ENCODE results near the gene PSME3.
A peak's percentile ranks its signal among the peaks of the same experiment; 100 is the strongest.

PSME3 gene

GRCh38 chr17:42832934-42833766, at the start of gene PSME3:
PSME3 (plus strand) TSS chr17:42833397; CDS start chr17:42833632, 235 bp downstream.
- Histone ChIP-seq H3K4me3 (ENCODE audit: low read depth in 1 of 2, low read length in 2 of 2) (peak within 1 kb of the TSS; percentile 82 to 94), H3K27ac (ENCODE audit: low read depth, low read length) (peak within 1 kb of the TSS; percentile 96), H3K9me3 (ENCODE audit: low read length) (no peaks in the 10 kb centered on the region), H3K4me1 (ENCODE audit: insufficient read depth, low read length) (peaks cover 17% of the 10 kb centered on the region), H3K9ac (ENCODE audit: low read length) (peak within 1 kb of the TSS; percentile 72), H3K36me3 (ENCODE audit: insufficient read depth, low read length) (peaks cover 19% of the 10 kb centered on the region), H3K27me3 (ENCODE audit: control insufficient read depth in 1 of 2, insufficient read depth in 2 of 2, low read length in 2 of 2) (no peaks in the 10 kb centered on the region)

GRCh38 chr17:42783791-42784138, 49.4 kb upstream of the PSME3 start:
- Histone ChIP-seq H3K9ac (ENCODE audit: low read length) (no peak overlapping the region), H3K4me3 (ENCODE audit: low read depth in 1 of 2, low read length in 2 of 2) (no peak overlapping the region), H3K36me3 (ENCODE audit: insufficient read depth, low read length) (peaks cover 9% of the 10 kb centered on the region), H3K4me1 (ENCODE audit: insufficient read depth, low read length) (peaks cover 10% of the 10 kb centered on the region), H3K27ac (ENCODE audit: low read depth, low read length) (no peak overlapping the region), H3K27me3 (ENCODE audit: control insufficient read depth in 1 of 2, insufficient read depth in 2 of 2, low read length in 2 of 2) (peaks cover 66 to 81% of the 10 kb centered on the region in 2 donors), H3K9me3 (ENCODE audit: low read length) (no peaks in the 10 kb centered on the region)

GRCh38 chr17:42784409-42784808, 48.8 kb upstream of the PSME3 start:
- H3K4me3 ChIP-seq (ENCODE audit: low read depth in 1 of 2, low read length in 2 of 2) = no peak overlapping the region
- no peak overlapping the region for H3K9ac ChIP-seq (ENCODE audit: low read length)
- H3K36me3 ChIP-seq (ENCODE audit: insufficient read depth, low read length) = peaks cover 4% of the 10 kb centered on the region
- H3K27ac ChIP-seq (ENCODE audit: low read depth, low read length) = no peak overlapping the region
- peaks cover 66 to 81% of the 10 kb centered on the region in 2 donors for H3K27me3 ChIP-seq (ENCODE audit: control insufficient read depth in 1 of 2, insufficient read depth in 2 of 2, low read length in 2 of 2)
- peaks cover 10% of the 10 kb centered on the region for H3K4me1 ChIP-seq (ENCODE audit: insufficient read depth, low read length)
- no peaks in the 10 kb centered on the region for H3K9me3 ChIP-seq (ENCODE audit: low read length)

- H3K9me3 ChIP-seq (ENCODE audit: low read length) = no peaks in the 10 kb centered on the region
- H3K9ac ChIP-seq (ENCODE audit: low read length) = no peak overlapping the region
- H3K36me3 ChIP-seq (ENCODE audit: insufficient read depth, low read length) = no peaks in the 10 kb centered on the region
- no peak overlapping the region for H3K4me3 ChIP-seq (ENCODE audit: low read depth in 1 of 2, low read length in 2 of 2)
- peaks cover 6% of the 10 kb centered on the region for H3K4me1 ChIP-seq (ENCODE audit: insufficient read depth, low read length)
- no peak overlapping the region for H3K27ac ChIP-seq (ENCODE audit: low read depth, low read length)
- H3K27me3 ChIP-seq (ENCODE audit: control insufficient read depth in 1 of 2, insufficient read depth in 2 of 2, low read length in 2 of 2) = peaks cover 66 to 78% of the 10 kb centered on the region in 2 donors
These were observed 48.2 kb upstream of the PSME3 start for GRCh38 chr17:42784811-42785592.

GRCh38 chr17:42787266-42787665, 45.9 kb upstream of the PSME3 start:
- Histone ChIP-seq H3K9me3 (ENCODE audit: low read length) (no peaks in the 10 kb centered on the region), H3K27ac (ENCODE audit: low read depth, low read length) (no peak overlapping the region), H3K4me3 (ENCODE audit: low read depth in 1 of 2, low read length in 2 of 2) (no peak overlapping the region), H3K36me3 (ENCODE audit: insufficient read depth, low read length) (no peaks in the 10 kb centered on the region), H3K27me3 (ENCODE audit: control insufficient read depth in 1 of 2, insufficient read depth in 2 of 2, low read length in 2 of 2) (peaks cover 54 to 59% of the 10 kb centered on the region in 2 donors), H3K4me1 (ENCODE audit: insufficient read depth, low read length) (no peaks in the 10 kb centered on the region), H3K9ac (ENCODE audit: low read length) (no peak overlapping the region)

GRCh38 chr17:42791948-42792347, 41.2 kb upstream of the PSME3 start:
- H3K27ac ChIP-seq (ENCODE audit: low read depth, low read length) = no peak overlapping the region
- H3K4me1 ChIP-seq (ENCODE audit: insufficient read depth, low read length) = peaks cover 5% of the 10 kb centered on the region
- no peaks in the 10 kb centered on the region for H3K9me3 ChIP-seq (ENCODE audit: low read length)
- H3K27me3 ChIP-seq (ENCODE audit: control insufficient read depth in 1 of 2, insufficient read depth in 2 of 2, low read length in 2 of 2) = peaks cover 7 to 13% of the 10 kb centered on the region in 2 donors
- H3K4me3 ChIP-seq (ENCODE audit: low read depth in 1 of 2, low read length in 2 of 2) = no peak overlapping the region
- peaks cover 16% of the 10 kb centered on the region for H3K36me3 ChIP-seq (ENCODE audit: insufficient read depth, low read length)
- no peak overlapping the region for H3K9ac ChIP-seq (ENCODE audit: low read length)

- Histone ChIP-seq H3K36me3 (ENCODE audit: insufficient read depth, low read length) (peaks cover 16% of the 10 kb centered on the region), H3K27me3 (ENCODE audit: control insufficient read depth in 1 of 2, insufficient read depth in 2 of 2, low read length in 2 of 2) (peaks cover 1 to 7% of the 10 kb centered on the region in 2 donors), H3K9ac (ENCODE audit: low read length) (no peak overlapping the region), H3K27ac (ENCODE audit: low read depth, low read length) (no peak overlapping the region), H3K4me3 (ENCODE audit: low read depth in 1 of 2, low read length in 2 of 2) (no peak overlapping the region), H3K9me3 (ENCODE audit: low read length) (no peaks in the 10 kb centered on the region), H3K4me1 (ENCODE audit: insufficient read depth, low read length) (peaks cover 11% of the 10 kb centered on the region)
These were observed 40.7 kb upstream of the PSME3 start for GRCh38 chr17:42792545-42792944.

GRCh38 chr17:42795061-42795460, 38.1 kb upstream of the PSME3 start:
- Histone ChIP-seq H3K9me3 (ENCODE audit: low read length) (no peaks in the 10 kb centered on the region), H3K4me1 (ENCODE audit: insufficient read depth, low read length) (peaks cover 21% of the 10 kb centered on the region), H3K27me3 (ENCODE audit: control insufficient read depth in 1 of 2, insufficient read depth in 2 of 2, low read length in 2 of 2) (no peaks in the 10 kb centered on the region), H3K4me3 (ENCODE audit: low read depth in 1 of 2, low read length in 2 of 2) (no peak overlapping the region), H3K27ac (ENCODE audit: low read depth, low read length) (no peak overlapping the region), H3K9ac (ENCODE audit: low read length) (no peak overlapping the region), H3K36me3 (ENCODE audit: insufficient read depth, low read length) (peaks cover 16% of the 10 kb centered on the region)

GRCh38 chr17:42795465-42795864, 37.7 kb upstream of the PSME3 start:
- Histone ChIP-seq H3K4me3 (ENCODE audit: low read depth in 1 of 2, low read length in 2 of 2) (no peak overlapping the region), H3K36me3 (ENCODE audit: insufficient read depth, low read length) (peaks cover 16% of the 10 kb centered on the region), H3K9me3 (ENCODE audit: low read length) (no peaks in the 10 kb centered on the region), H3K9ac (ENCODE audit: low read length) (no peak overlapping the region), H3K27me3 (ENCODE audit: control insufficient read depth in 1 of 2, insufficient read depth in 2 of 2, low read length in 2 of 2) (no peaks in the 10 kb centered on the region), H3K27ac (ENCODE audit: low read depth, low read length) (no peak overlapping the region), H3K4me1 (ENCODE audit: insufficient read depth, low read length) (peaks cover 21% of the 10 kb centered on the region)

GRCh38 chr17:42796066-42796758, 37.0 kb upstream of the PSME3 start:
- H3K9ac ChIP-seq (ENCODE audit: low read length) = no peak overlapping the region

More at GRCh38 chr17:42796066-42796758, 37.0 kb upstream of the PSME3 start:
- Histone ChIP-seq H3K36me3 (ENCODE audit: insufficient read depth, low read length) (peaks cover 16% of the 10 kb centered on the region), H3K4me1 (ENCODE audit: insufficient read depth, low read length) (peaks cover 21% of the 10 kb centered on the region), H3K9me3 (ENCODE audit: low read length) (no peaks in the 10 kb centered on the region), H3K27ac (ENCODE audit: low read depth, low read length) (no peak overlapping the region), H3K4me3 (ENCODE audit: low read depth in 1 of 2, low read length in 2 of 2) (no peak overlapping the region), H3K27me3 (ENCODE audit: control insufficient read depth in 1 of 2, insufficient read depth in 2 of 2, low read length in 2 of 2) (no peaks in the 10 kb centered on the region)

Data from muscle layer of colon (tissue), 2 donors.